Measurements from ENCODE around the gene ABCG2. TPM values are rescaled to one million over a fixed set of nuclear protein-coding genes. Genes with fewer than 3 reads are reported as not detected.

ABCG2 gene
- total RNA-seq, 1 donor from 2014 or later, result 21.5 TPM

GRCh38 chr4:88097781-88098180 lies 60.7 kb downstream of the ABCG2 start:
- H3K27ac Mint-ChIP-seq, result peak overlapping the region; percentile 72

GRCh38 chr4:88097301-88097700 lies 61.1 kb downstream of the ABCG2 start:
- Mint-ChIP-seq H3K4me1 (ENCODE audit: unreplicated experiment) (no peaks in the 10 kb centered on the region), H3K27me3 (no peaks in the 10 kb centered on the region), H3K4me3 (peak overlapping the region; percentile 48), H3K36me3 (no peaks in the 10 kb centered on the region), H3K9me3 (peaks cover 7% of the 10 kb centered on the region), H3K27ac (peak overlapping the region; percentile 72)
- TF ChIP-seq CTCF (conservative IDR thresholded peaks at IDR 0.05), result no peak
- DNase-seq (ENCODE audit: extremely low spot score, unreplicated experiment), result no peak

More at GRCh38 chr4:88097781-88098180, 60.7 kb downstream of the ABCG2 start:
- Mint-ChIP-seq H3K4me3 (no peak overlapping the region), H3K9me3 (peaks cover 7% of the 10 kb centered on the region), H3K4me1 (ENCODE audit: unreplicated experiment) (no peaks in the 10 kb centered on the region), H3K36me3 (no peaks in the 10 kb centered on the region), H3K27me3 (no peaks in the 10 kb centered on the region)
- no peak for TF ChIP-seq CTCF (conservative IDR thresholded peaks at IDR 0.05)
- DNase-seq (ENCODE audit: extremely low spot score, unreplicated experiment), result no peak

- Mint-ChIP-seq H3K36me3 (no peaks in the 10 kb centered on the region), H3K4me3 (no peak overlapping the region), H3K27me3 (no peaks in the 10 kb centered on the region), H3K9me3 (peaks cover 7% of the 10 kb centered on the region), H3K27ac (no peak overlapping the region), H3K4me1 (ENCODE audit: unreplicated experiment) (no peaks in the 10 kb centered on the region)
- TF ChIP-seq CTCF (conservative IDR thresholded peaks at IDR 0.05), result no peak
- DNase-seq (ENCODE audit: extremely low spot score, unreplicated experiment), result no peak
Measured at GRCh38 chr4:88093874-88094273, 64.6 kb downstream of the ABCG2 start.

- Mint-ChIP-seq H3K4me3 (no peak overlapping the region), H3K4me1 (ENCODE audit: unreplicated experiment) (no peaks in the 10 kb centered on the region), H3K27ac (no peak overlapping the region), H3K27me3 (no peaks in the 10 kb centered on the region), H3K36me3 (no peaks in the 10 kb centered on the region), H3K9me3 (no peaks in the 10 kb centered on the region)
- DNase-seq (ENCODE audit: extremely low spot score, unreplicated experiment), result no peak
- TF ChIP-seq CTCF (conservative IDR thresholded peaks at IDR 0.05), result no peak
Measured at GRCh38 chr4:88091378-88091777, 67.1 kb downstream of the ABCG2 start.

GRCh38 chr4:88090898-88091297 lies 67.5 kb downstream of the ABCG2 start:
- Mint-ChIP-seq H3K27ac (no peak overlapping the region), H3K4me3 (no peak overlapping the region), H3K9me3 (no peaks in the 10 kb centered on the region), H3K36me3 (no peaks in the 10 kb centered on the region), H3K27me3 (no peaks in the 10 kb centered on the region), H3K4me1 (ENCODE audit: unreplicated experiment) (no peaks in the 10 kb centered on the region)
- no peak for TF ChIP-seq CTCF (conservative IDR thresholded peaks at IDR 0.05)
- no peak for DNase-seq (ENCODE audit: extremely low spot score, unreplicated experiment)

GRCh38 chr4:88087004-88087403 lies 71.4 kb downstream of the ABCG2 start:
- no peak overlapping the region for H3K27ac Mint-ChIP-seq
- H3K36me3 Mint-ChIP-seq, result no peaks in the 10 kb centered on the region
- H3K27me3 Mint-ChIP-seq, result no peaks in the 10 kb centered on the region
- no peak for DNase-seq (ENCODE audit: extremely low spot score, unreplicated experiment)
- H3K9me3 Mint-ChIP-seq, result no peaks in the 10 kb centered on the region
- H3K4me1 Mint-ChIP-seq (ENCODE audit: unreplicated experiment), result no peaks in the 10 kb centered on the region
- TF ChIP-seq CTCF (conservative IDR thresholded peaks at IDR 0.05), result no peak
- no peak overlapping the region for H3K4me3 Mint-ChIP-seq

All from type B pancreatic cell (in vitro differentiated cells).